ENCODE results near the gene IL6R.
"Not testable (repeated sequence)": the region's sequence is repeated elsewhere in the genome, so short reads cannot be mapped to it uniquely, and the experiment has no call there.

IL6R gene

DNA sequence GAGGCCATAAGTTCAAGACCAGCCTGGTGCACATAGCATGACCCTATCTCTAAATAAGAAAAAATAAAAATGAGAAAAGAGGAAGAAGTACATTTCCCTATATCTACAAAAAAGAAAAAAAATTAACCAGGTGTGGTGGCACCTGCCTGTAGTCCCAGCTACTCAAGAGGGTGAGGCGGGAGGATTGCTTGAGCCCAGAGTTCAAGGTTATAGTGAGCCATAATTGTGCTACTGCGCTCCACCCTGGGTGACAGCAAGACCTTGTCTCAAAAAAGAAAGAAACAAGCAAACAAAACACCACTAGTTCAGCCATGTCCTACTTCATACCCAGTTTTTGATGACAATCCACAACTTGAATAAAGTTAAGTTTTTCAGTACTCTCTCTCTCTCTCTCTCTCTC lies 66.2 kb downstream of the IL6R start:
- Histone ChIP-seq H3K9me3 (ENCODE audit: control insufficient read depth, low read length) (no peaks in the 10 kb centered on the region), H3K27ac (ENCODE audit: low read depth, low read length, severe bottlenecking) (no peak overlapping the region), H3K4me3 (ENCODE audit: extremely low read depth, insufficient read depth, low read length, poor library complexity, severe bottlenecking) (no peak overlapping the region), H3K4me1 (ENCODE audit: control insufficient read depth, insufficient read depth, low read length, poor library complexity, severe bottlenecking) (no peaks in the 10 kb centered on the region), H3K36me3 (ENCODE audit: control insufficient read depth, insufficient read depth, low read length) (no peaks in the 10 kb centered on the region)
- 90 to 100% methylated on average over 1 to 2 of the region's 2 CpGs for whole genome bisulfite sequencing, 2 experiments (ENCODE audit: insufficient coverage in 2 of 2)

DNA sequence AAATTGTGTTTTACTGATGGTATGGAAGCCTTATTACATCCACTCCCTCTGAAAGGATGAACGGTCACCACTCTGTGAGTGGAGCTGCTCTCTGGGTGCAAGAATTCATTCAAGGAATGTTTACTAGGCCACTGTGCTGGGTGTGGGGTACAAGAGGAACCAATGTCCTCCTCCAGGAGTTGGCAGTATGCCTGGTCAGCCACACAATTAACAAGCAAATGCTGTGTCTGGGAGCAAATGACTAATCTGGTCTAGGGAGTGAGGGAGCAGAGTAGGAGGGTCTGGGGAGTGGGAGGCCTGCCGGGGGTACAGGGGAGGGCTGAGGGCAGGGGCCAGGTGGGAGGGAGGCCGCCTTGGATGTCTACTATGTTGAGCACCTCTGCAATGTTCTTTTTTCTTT lies 69.7 kb downstream of the IL6R start:
- Histone ChIP-seq H3K36me3 (ENCODE audit: control insufficient read depth, insufficient read depth, low read length) (no peaks in the 10 kb centered on the region), H3K4me1 (ENCODE audit: control insufficient read depth, insufficient read depth, low read length, poor library complexity, severe bottlenecking) (no peaks in the 10 kb centered on the region), H3K4me3 (ENCODE audit: extremely low read depth, insufficient read depth, low read length, poor library complexity, severe bottlenecking) (no peak overlapping the region), H3K27ac (ENCODE audit: low read depth, low read length, severe bottlenecking) (no peak overlapping the region), H3K9me3 (ENCODE audit: control insufficient read depth, low read length) (no peaks in the 10 kb centered on the region)
- 86 to 100% methylated on average over 2 to 3 of the region's 3 CpGs for WGBS, 2 experiments (ENCODE audit: insufficient coverage in 2 of 2)

DNA sequence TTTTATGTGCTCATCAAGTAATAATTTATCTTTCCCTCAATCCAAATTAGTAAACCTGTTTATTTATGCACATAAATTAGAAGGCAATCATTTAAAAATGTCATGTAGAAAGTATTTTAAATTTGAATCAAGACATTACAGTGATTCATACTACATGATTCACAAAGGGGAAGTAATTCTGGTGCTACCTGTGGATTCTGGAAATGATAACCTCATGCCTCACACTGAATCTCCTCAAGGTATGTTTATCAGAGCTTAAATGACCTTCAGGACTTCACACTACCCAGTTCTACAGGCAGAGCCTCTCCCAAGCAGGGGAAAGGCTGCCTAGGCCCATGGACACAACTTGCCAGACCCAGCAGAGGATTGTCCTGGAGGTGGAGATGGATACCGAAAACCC lies 71.6 kb downstream of the IL6R start:
- peaks cover 3% of the 10 kb centered on the region for H3K4me1 ChIP-seq (ENCODE audit: control insufficient read depth, insufficient read depth, low read length, poor library complexity, severe bottlenecking)
- no peak overlapping the region for H3K27ac ChIP-seq (ENCODE audit: low read depth, low read length, severe bottlenecking)
- H3K36me3 ChIP-seq (ENCODE audit: control insufficient read depth, insufficient read depth, low read length), result no peaks in the 10 kb centered on the region
- WGBS, 2 experiments (ENCODE audit: insufficient coverage in 2 of 2), result 100% methylated on average over 1 of the region's 1 CpG; no CpG with 5 or more reads in 1 of the 2 experiments
- no peak overlapping the region for H3K4me3 ChIP-seq (ENCODE audit: extremely low read depth, insufficient read depth, low read length, poor library complexity, severe bottlenecking)
- H3K9me3 ChIP-seq (ENCODE audit: control insufficient read depth, low read length), result no peaks in the 10 kb centered on the region

DNA sequence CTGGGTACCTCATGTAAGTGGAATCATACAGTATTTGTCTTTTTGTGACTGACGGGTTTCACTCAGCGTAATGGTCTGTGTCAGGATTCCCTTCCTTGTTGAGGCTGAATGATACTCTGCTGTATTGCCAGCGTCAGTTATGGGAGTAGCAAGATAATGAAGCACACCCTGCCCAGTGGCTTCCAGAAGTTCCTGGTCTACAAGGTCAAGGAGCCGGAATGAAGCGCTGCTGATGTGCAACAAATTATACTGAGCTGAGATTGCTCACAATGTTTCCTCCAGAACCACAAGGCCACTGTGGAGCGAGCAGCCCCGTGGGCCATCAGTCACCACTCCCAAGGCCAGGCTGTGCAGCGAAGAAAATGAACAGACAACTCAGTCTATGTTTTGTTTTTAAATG lies 72.9 kb downstream of the IL6R start:
- H3K27ac ChIP-seq (ENCODE audit: low read depth, low read length, severe bottlenecking), result no peak overlapping the region
- H3K4me1 ChIP-seq (ENCODE audit: control insufficient read depth, insufficient read depth, low read length, poor library complexity, severe bottlenecking), result peaks cover 3% of the 10 kb centered on the region
- no peak overlapping the region for H3K4me3 ChIP-seq (ENCODE audit: extremely low read depth, insufficient read depth, low read length, poor library complexity, severe bottlenecking)
- no peaks in the 10 kb centered on the region for H3K36me3 ChIP-seq (ENCODE audit: control insufficient read depth, insufficient read depth, low read length)
- 91 to 95% methylated on average over 5 of the region's 8 CpGs for WGBS, 2 experiments (ENCODE audit: insufficient coverage in 2 of 2)
- H3K9me3 ChIP-seq (ENCODE audit: control insufficient read depth, low read length), result no peaks in the 10 kb centered on the region

DNA sequence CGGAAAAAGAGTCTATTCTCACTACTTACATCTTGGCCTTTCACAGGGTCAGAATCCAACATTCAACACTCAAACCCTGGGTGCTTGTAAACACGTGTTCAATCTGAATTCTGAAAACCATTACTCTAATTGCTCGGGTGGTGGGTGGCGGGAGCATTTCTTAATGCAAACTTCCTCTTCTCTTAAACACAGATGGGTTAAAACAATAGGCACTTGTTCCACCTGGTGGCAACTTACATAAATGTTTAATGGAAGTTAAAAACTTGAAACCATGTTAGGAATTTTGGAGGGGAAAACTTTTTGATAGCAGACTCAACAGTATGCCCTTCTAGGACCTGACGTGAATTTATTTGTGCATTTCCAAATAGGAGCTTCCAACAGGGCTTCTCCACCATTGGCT lies 73.5 kb downstream of the IL6R start:
- H3K4me1 ChIP-seq (ENCODE audit: control insufficient read depth, insufficient read depth, low read length, poor library complexity, severe bottlenecking), result peaks cover 3% of the 10 kb centered on the region
- H3K36me3 ChIP-seq (ENCODE audit: control insufficient read depth, insufficient read depth, low read length), result no peaks in the 10 kb centered on the region
- 57 to 95% methylated on average over 2 of the region's 5 CpGs for WGBS, 2 experiments (ENCODE audit: insufficient coverage in 2 of 2)
- no peaks in the 10 kb centered on the region for H3K9me3 ChIP-seq (ENCODE audit: control insufficient read depth, low read length)
- no peak overlapping the region for H3K27ac ChIP-seq (ENCODE audit: low read depth, low read length, severe bottlenecking)
- no peak overlapping the region for H3K4me3 ChIP-seq (ENCODE audit: extremely low read depth, insufficient read depth, low read length, poor library complexity, severe bottlenecking)

DNA sequence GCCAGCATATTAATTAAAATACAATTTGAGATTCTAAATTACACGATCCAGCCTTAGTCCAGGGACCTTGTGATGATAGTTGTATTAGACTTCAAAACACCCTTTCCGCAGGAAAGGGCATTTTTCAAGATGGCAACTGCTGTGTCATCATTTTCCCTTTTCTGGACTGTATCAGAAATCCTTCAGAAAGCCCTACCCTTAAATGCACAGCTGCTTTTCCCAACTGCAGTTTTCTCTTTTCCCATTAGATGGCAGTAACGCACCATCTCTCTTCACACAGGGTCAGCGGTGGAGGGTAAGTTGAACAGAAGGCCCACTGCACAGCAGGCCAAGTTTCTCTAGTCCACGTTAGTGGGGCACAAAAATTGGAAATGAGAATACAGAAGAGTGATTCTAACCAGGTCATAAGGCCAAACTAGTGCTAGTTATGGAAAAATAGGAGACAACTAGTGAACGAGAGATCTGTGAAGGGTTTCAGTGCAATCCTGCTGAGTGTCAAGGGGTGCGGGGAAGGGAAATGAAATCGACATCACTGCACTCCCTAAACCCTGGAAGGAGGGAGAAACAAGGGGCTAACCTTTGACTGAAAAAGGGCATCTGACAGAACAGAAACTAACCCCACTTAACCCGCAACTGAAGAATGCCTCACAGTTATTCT lies 74.8 kb downstream of the IL6R start:
- Histone ChIP-seq H3K4me1 (ENCODE audit: control insufficient read depth, insufficient read depth, low read length, poor library complexity, severe bottlenecking) (peaks cover 3% of the 10 kb centered on the region), H3K36me3 (ENCODE audit: control insufficient read depth, insufficient read depth, low read length) (no peaks in the 10 kb centered on the region), H3K4me3 (ENCODE audit: extremely low read depth, insufficient read depth, low read length, poor library complexity, severe bottlenecking) (no peak overlapping the region), H3K9me3 (ENCODE audit: control insufficient read depth, low read length) (no peaks in the 10 kb centered on the region), H3K27ac (ENCODE audit: low read depth, low read length, severe bottlenecking) (no peak overlapping the region)
- WGBS, 2 experiments (ENCODE audit: insufficient coverage in 2 of 2), result 43 to 53% methylated on average over 4 to 5 of the region's 9 CpGs

DNA sequence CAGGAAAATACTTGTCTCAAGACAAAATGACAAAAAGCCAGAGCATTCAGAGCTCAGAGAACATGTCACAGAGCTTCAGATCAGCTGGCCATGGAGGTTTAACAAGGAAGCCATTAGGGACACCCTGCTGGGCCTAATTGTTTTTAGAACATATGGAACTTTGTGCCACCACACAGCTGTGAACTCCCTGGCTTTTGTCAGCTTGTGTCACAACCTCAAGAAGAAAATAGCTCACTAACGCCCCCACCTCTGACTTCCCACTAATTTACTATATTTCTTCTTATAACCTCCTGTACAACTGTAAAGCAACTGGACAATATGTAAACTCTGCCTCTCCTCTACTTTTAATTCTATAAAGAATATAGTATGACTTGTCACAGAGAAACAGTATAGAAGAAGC lies 75.9 kb downstream of the IL6R start:
- 13% methylated on average over 1 of the region's 1 CpG; no CpG with 5 or more reads in 1 of the 2 experiments for WGBS, 2 experiments (ENCODE audit: insufficient coverage in 2 of 2)
- Histone ChIP-seq H3K4me1 (ENCODE audit: control insufficient read depth, insufficient read depth, low read length, poor library complexity, severe bottlenecking) (peaks cover 5% of the 10 kb centered on the region), H3K4me3 (ENCODE audit: extremely low read depth, insufficient read depth, low read length, poor library complexity, severe bottlenecking) (no peak overlapping the region), H3K9me3 (ENCODE audit: control insufficient read depth, low read length) (no peaks in the 10 kb centered on the region), H3K27ac (ENCODE audit: low read depth, low read length, severe bottlenecking) (no peak overlapping the region), H3K36me3 (ENCODE audit: control insufficient read depth, insufficient read depth, low read length) (no peaks in the 10 kb centered on the region)

DNA sequence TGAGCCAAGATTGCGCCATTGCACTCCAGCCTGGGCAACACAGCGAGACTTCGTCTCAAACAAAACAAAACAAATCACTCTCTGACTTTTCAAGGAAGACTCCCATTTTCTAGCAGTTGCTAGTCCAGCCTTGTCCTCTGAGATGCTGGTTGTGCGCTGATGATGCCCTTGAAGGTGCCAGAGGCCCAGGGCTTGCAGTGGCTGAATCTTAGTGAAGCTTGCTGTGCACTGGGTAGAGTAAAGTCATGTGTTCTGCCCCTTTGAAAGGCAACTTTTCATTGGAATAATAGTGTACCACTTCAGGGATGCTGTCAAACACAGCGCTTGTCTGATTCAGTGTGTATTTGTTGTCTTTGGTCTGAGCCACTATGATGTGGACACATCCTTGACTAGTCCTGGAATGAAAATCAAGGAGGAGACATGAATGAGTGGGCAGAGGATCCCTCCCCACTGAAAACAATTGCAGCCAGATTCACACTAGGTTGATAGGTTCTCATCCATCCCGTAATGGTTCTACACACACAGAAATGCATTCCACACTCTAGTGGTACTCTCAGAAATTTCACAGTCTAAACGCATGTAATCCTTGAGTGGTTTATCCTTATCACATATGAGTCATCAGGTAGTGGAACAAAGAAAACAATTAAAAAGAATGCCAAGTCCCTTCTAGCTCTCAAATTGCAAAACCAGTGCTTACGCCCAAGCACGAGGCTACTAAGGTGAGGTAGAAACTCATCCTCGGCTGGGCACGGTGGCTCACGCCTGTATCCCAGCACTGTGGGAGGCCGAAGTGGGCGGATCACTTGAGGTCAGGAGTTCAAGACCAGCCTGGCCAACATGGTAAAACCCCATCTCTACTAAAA lies 79.0 kb downstream of the IL6R start:
- peaks cover 5% of the 10 kb centered on the region for H3K4me1 ChIP-seq (ENCODE audit: control insufficient read depth, insufficient read depth, low read length, poor library complexity, severe bottlenecking)
- no peaks in the 10 kb centered on the region for H3K9me3 ChIP-seq (ENCODE audit: control insufficient read depth, low read length)
- H3K4me3 ChIP-seq (ENCODE audit: extremely low read depth, insufficient read depth, low read length, poor library complexity, severe bottlenecking), result no peak overlapping the region
- H3K36me3 ChIP-seq (ENCODE audit: control insufficient read depth, insufficient read depth, low read length), result no peaks in the 10 kb centered on the region
- 80 to 96% methylated on average over 8 to 11 of the region's 14 CpGs for WGBS, 2 experiments (ENCODE audit: insufficient coverage in 2 of 2)
- H3K27ac ChIP-seq (ENCODE audit: low read depth, low read length, severe bottlenecking), result no peak overlapping the region

DNA sequence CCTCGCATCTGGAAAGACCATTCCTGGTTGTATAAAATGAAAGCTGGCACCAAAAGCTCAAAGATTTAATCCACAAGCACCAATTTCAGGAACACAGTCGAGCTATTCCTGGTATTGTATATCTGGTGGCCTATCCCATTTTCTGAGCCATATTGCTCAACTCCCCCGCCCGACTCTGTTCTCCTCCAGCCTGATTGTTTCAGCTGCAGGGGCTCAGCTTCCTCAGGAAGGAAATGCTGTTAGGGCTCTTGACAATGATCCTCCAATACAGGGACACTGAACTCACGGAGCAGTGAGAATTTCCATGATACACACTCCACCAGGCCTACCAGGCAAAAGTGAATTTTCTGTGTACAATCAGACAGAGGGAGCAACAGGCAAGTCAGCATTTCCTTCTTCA lies 80.0 kb downstream of the IL6R start:
- Histone ChIP-seq H3K27ac (ENCODE audit: low read depth, low read length, severe bottlenecking) (peak overlapping the region; percentile 26), H3K4me1 (ENCODE audit: control insufficient read depth, insufficient read depth, low read length, poor library complexity, severe bottlenecking) (peaks cover 5% of the 10 kb centered on the region), H3K9me3 (ENCODE audit: control insufficient read depth, low read length) (no peaks in the 10 kb centered on the region), H3K36me3 (ENCODE audit: control insufficient read depth, insufficient read depth, low read length) (no peaks in the 10 kb centered on the region), H3K4me3 (ENCODE audit: extremely low read depth, insufficient read depth, low read length, poor library complexity, severe bottlenecking) (no peak overlapping the region)
- WGBS, 2 experiments (ENCODE audit: insufficient coverage in 2 of 2), result 74 to 84% methylated on average over 3 of the region's 5 CpGs

DNA sequence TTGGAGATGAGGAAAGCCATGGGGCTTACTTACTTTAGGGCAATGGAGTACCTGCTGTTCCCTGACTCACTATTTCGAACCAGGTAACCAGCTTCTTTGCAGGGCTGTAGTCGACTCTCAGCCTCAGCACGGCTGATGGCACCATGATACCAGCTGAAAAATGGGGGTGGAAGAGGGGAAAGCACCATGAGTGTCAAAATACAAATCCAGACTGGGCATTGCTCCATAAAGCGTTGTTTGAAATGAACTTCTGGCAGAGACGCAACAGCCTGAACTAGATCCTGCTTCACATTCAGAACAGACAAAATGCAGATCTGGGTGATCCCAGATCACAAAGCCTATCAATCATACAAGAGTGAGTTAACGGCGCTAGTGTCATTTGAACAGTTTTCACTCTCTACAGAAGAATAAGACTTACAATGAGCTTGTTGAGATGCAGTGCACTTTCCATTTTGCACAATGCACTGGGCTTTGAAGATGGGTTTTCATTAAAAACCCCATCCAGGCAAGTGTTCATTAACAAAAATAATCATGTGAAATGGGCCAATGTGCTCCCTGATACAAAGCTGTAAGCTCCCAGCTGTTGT lies 80.9 kb downstream of the IL6R start:
- 91 to 96% methylated on average over 4 to 7 of the region's 7 CpGs for WGBS, 2 experiments (ENCODE audit: insufficient coverage in 2 of 2)
- Histone ChIP-seq H3K4me1 (ENCODE audit: control insufficient read depth, insufficient read depth, low read length, poor library complexity, severe bottlenecking) (peaks cover 3% of the 10 kb centered on the region), H3K27ac (ENCODE audit: low read depth, low read length, severe bottlenecking) (peak overlapping the region; percentile 17), H3K4me3 (ENCODE audit: extremely low read depth, insufficient read depth, low read length, poor library complexity, severe bottlenecking) (no peak overlapping the region), H3K9me3 (ENCODE audit: control insufficient read depth, low read length) (no peaks in the 10 kb centered on the region), H3K36me3 (ENCODE audit: control insufficient read depth, insufficient read depth, low read length) (no peaks in the 10 kb centered on the region)

DNA sequence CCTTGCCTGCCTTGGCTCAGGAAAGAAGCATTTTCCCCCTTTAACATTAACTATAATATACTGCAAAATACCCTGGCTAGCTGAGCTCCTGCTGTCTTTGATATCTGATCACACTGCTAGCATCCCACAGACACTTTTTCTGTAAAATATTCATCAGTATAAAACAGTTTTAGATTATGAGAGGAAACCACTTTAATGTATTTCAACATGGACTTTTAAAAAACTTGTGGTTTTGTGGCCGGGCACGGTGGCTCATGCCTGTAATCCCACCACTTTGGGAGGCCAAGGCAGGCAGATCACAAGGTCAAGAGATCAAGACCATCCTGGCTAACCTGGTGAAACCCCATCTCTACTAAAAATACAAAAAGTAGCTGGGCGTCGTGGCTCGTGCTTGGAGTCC lies 81.6 kb downstream of the IL6R start:
- not testable (repeated sequence) for H3K9me3 ChIP-seq (ENCODE audit: control insufficient read depth, low read length); H3K4me1 ChIP-seq (ENCODE audit: control insufficient read depth, insufficient read depth, low read length, poor library complexity, severe bottlenecking); H3K4me3 ChIP-seq (ENCODE audit: extremely low read depth, insufficient read depth, low read length, poor library complexity, severe bottlenecking); H3K36me3 ChIP-seq (ENCODE audit: control insufficient read depth, insufficient read depth, low read length); H3K27ac ChIP-seq (ENCODE audit: low read depth, low read length, severe bottlenecking)
- 96 to 100% methylated on average over 2 to 4 of the region's 5 CpGs for WGBS, 2 experiments (ENCODE audit: insufficient coverage in 2 of 2)

Data from mesodermal cell (in vitro differentiated cells).